Tibial nerve (tissue), 4 donors: Measurements from ENCODE around the gene CDC42BPB.

Source experiments
- EP300 ChIP-seq, 2 donors: sonication (generic); formaldehyde crosslinking; IDR thresholded peaks; one replicate each; pipeline ENCODE4 v1.6.1; 2017; ENCODE audit warnings: antibody characterized with exemption in 2 of 2, mild to moderate bottlenecking in 1 of 2
- POLR2A ChIP-seq, 2 donors: fragments of 450-650 bp; IDR thresholded peaks; one replicate each; pipeline ENCODE4 v1.6.1; 2017; ENCODE audit warnings: antibody characterized with exemption in 2 of 2, mild to moderate bottlenecking in 2 of 2, moderate library complexity in 2 of 2
- TF ChIP-seq, protein P1 (sequence below), 5 experiments: fragments of 200-600 bp in 3 of 5; fragments of 450-650 bp in 2 of 5; sonication (generic) in 3 of 5; IDR thresholded peaks; one replicate each; pipeline ENCODE4 v1.5.1; 2016 to 2019; ENCODE audit warnings: antibody characterized with exemption in 5 of 5, mild to moderate bottlenecking in 3 of 5, moderate library complexity in 2 of 5

DNA sequence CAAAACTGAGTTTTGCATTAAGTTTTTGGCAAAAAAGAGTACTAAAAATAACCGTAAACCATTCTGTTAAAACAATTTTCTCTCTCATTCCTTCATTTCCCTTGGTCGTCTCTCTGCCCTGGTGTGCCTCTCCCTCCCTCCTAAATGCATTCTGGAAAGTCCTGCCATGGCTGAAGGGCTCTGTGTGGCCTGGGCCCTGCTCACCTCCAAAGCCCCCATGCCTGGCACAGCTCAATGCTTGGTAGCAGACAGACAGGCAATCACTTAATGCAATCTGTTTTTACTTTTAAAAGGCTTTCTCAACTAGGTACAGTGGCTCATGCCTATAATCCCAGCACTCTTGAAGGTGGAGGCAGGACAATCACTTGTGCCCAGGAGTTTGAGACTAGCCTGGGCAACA, 47.8 kb downstream of the CDC42BPB start:
- TF ChIP-seq POLR2A (IDR thresholded peaks at IDR 0.05) (no peak), EP300 (IDR thresholded peaks at IDR 0.05) (no peak)
- TF ChIP-seq, protein P1, sequence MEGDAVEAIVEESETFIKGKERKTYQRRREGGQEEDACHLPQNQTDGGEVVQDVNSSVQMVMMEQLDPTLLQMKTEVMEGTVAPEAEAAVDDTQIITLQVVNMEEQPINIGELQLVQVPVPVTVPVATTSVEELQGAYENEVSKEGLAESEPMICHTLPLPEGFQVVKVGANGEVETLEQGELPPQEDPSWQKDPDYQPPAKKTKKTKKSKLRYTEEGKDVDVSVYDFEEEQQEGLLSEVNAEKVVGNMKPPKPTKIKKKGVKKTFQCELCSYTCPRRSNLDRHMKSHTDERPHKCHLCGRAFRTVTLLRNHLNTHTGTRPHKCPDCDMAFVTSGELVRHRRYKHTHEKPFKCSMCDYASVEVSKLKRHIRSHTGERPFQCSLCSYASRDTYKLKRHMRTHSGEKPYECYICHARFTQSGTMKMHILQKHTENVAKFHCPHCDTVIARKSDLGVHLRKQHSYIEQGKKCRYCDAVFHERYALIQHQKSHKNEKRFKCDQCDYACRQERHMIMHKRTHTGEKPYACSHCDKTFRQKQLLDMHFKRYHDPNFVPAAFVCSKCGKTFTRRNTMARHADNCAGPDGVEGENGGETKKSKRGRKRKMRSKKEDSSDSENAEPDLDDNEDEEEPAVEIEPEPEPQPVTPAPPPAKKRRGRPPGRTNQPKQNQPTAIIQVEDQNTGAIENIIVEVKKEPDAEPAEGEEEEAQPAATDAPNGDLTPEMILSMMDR (IDR thresholded peaks at IDR 0.05): no peak
